GM13977 (cell line): ENCODE data around the gene PDIA5.

Experiments
- DNase-seq: peaks from one replicate; pipeline ENCODE4 v3.0.0; 2012; ENCODE audit warnings: low spot score
- in situ Hi-C: fragments of 300-500 bp; cut with MboI; formaldehyde crosslinking; loops from one replicate; pipeline ENCODE4 v1.12.0; 2022; ENCODE audit warnings: low sequenced_read_pairs, low pct_unique_long_range_greater_than_20kb, mixed read lengths, inconsistent platforms; ENCODE audit not compliant: unreplicated experiment
- TF ChIP-seq, protein P1 (sequence below): IDR thresholded peaks from 2 replicates; pipeline ENCODE4 v1.5.1; 2012; ENCODE audit warnings: mild to moderate bottlenecking, control low read depth; ENCODE audit not compliant: insufficient read depth; ENCODE audit errors: extremely low read depth, missing control alignments

Gene PDIA5

DNA sequence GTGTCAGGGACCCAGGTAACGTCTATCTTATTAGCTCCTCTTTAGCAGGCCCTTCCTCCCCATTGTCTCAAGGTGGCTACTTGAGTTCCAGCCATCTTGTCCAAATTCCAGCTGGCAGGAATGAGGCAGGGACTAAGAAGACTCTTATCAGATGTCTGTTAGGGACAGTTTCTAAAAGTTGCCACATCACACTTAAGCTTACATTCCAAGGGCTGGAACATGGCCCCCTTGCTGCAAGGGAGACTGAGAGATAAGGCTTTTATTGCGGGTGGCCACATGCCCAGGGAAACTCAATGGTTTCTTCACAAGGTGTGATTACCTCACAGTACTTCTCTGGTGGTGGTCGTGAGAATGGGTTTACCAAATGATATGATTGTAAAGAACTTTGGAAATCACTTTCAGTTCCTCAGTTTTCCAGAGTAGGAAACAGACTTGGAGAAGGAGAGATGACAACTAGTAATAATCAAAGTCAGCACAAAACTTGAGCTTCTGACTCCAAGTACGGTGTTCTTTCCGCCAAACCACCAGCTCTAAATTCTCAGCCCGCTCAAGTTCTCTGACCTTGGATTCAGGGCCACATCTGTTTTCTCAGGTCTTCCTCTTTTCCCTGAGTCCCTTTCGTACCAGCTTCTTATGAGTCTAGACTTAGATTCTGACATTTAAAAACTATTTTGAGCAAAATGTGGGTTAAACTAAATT lies 14.2 kb downstream of the PDIA5 start:
- in situ Hi-C loops: no loop called here
- TF ChIP-seq, protein P1, sequence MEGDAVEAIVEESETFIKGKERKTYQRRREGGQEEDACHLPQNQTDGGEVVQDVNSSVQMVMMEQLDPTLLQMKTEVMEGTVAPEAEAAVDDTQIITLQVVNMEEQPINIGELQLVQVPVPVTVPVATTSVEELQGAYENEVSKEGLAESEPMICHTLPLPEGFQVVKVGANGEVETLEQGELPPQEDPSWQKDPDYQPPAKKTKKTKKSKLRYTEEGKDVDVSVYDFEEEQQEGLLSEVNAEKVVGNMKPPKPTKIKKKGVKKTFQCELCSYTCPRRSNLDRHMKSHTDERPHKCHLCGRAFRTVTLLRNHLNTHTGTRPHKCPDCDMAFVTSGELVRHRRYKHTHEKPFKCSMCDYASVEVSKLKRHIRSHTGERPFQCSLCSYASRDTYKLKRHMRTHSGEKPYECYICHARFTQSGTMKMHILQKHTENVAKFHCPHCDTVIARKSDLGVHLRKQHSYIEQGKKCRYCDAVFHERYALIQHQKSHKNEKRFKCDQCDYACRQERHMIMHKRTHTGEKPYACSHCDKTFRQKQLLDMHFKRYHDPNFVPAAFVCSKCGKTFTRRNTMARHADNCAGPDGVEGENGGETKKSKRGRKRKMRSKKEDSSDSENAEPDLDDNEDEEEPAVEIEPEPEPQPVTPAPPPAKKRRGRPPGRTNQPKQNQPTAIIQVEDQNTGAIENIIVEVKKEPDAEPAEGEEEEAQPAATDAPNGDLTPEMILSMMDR: no peak
- DNase-seq: no peak

DNA sequence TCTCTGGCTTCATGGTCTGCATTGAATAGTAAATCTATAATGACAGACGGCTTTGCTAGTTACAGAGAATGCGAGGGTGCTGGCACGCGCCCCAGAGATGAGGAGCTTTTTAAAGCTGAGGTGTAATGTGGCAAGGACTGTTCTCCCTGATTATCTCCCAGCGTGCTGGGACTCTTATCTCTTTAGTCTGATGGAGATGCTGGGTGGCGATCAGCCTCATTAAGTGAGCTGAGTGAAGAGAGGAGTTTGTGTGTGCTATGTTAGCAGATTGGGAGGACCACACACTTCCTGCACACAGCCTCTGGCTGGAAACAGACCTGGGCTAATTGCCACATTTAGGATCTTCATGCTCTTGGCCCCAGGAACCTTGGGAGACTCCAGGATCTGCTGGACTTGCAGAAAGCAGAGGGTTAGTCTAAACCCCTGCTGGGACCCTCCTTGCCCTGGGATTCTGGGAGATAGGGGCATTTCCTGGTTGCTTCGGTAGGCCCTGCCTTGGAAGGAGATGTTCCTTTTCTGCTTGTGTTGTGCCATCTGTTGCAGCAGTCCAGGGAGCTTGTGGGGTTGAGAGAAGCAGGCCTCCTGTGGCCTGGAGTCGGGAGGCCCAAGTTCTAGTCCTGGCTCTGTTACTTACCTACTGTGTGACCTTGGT lies 15.0 kb downstream of the PDIA5 start:
- TF ChIP-seq, protein P1: no peak
- in situ Hi-C loops: no loop called here

DNA sequence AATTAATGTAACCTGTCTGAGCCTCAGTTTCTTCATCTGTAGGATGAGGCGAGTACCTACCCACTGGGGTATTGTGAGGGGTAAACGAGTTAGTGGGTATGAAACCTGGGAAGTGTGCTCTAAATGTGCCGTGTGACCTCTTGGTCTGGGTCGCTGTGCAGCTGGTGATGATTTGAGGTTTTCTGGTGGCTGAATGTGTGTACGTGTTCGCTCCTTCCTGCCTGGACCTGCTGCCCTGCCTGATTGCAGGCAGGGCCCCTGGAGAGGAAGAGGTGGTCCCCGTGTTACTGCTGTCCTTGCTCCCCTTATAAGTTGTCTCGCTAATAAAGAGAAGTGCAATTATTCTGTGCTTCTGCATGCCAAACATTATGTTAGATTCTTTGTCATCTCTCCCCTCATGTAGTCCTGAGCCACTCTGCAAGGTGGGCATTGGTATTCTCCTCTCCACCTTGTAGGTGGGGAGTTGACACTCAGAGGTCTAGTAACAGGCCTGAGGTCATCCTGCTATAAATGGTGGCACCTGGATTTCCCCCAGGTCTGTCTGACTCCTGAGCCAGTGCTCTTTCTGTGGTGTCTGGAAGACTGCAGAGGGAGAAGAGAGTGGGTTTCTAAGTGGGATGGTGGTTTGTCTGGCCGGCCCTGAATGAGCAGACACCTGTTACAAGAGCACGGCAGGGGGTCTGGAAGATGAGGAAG lies 15.7 kb downstream of the PDIA5 start:
- TF ChIP-seq, protein P1: no peak
- DNase-seq: no peak
- in situ Hi-C loops: no loop called here

More for the DNA sequence above, 15.0 kb downstream of the PDIA5 start:
- no peak for DNase-seq

DNA sequence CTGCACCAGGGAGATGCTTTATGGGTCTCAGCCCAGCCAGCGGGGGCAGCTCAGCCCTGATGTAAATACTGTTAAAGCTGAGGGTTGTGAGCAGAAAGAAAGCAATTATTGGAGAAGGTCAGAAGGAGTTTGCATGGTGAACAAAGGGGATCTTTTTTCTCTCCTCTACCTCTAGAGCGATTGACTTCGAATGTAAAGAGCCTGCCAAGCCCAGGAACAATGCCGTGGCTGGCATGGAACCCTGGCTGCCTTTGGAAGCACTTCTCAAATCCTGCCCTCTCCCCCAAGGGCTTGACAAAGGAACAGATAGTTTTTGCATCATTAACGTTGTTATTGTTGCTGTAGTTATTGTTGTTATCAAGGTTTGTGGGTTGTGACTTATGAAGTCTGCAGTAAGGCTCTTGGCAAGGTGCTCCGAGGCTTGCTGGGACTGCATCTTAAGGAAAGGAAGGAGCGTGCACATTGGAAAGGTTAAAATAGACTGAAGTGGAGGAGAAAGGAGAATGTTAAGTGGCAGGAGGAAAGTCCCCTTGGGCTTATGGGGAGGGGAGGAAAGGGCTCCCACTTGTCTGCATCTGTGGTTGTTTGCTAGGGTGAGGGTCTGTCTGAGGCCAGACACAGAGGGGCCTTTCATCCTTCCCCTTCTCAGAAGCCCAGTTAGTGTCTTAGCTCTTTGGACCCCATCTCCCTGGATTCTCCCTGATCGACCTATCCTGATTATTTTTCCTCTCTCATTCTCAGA lies 16.7 kb downstream of the PDIA5 start:
- TF ChIP-seq, protein P1: no peak
- DNase-seq: no peak
- in situ Hi-C loops: no loop called here

DNA sequence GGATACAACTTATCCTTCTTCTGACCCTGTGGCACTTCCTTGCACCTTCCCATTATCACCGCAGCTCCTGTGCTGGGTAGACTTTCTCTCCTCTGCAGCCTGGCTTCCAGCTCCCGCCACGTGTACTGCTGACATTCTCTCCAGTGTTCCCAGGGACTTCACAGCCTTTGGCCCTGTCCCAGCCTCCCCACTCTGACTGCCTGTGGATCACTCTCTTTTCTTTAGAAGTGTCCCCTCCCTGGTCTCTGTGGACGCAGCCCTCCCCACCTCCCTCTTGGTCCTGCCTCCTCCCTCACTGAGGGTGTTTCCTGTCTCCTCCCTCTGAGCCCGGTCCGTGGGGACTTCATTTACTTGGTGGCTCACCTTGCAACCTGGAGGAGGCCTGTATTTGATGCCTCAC lies 17.4 kb downstream of the PDIA5 start:
- no peak for DNase-seq
- in situ Hi-C loops: no loop called here
- TF ChIP-seq, protein P1: no peak

DNA sequence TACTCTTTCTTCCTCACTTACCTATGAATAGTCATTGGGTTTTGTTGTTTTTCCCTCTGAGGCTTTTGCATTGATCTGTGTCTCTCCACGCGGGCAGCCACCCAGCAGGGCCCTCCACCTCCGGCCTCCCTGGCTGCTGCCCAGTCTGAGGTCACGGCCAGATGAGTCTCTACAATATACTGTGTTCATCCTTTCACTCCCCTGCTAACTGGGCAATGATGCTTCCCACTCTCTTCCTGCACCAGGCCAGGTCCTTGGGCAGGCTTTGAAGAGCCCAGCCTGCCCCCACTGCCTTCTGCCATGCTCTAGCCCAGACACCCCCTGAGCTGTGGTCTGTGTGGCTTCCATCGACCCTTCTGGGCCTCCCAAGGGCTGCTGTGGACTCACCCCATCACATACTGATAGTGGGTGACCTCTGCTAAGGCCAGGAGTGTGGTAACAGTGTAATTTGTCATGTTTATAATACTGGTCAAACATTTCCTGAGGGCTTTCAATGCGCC lies 18.0 kb downstream of the PDIA5 start:
- TF ChIP-seq, protein P1: no peak
- in situ Hi-C loops: no loop called here
- DNase-seq: no peak
